PC-9 (cell line): ENCODE measurements around the gene HTT. TPM values are rescaled to one million over a fixed set of nuclear protein-coding genes. Genes with fewer than 3 reads are reported as not detected.

Experiments
- BruUV-seq: library from RNA; stranded (reverse); fragments of 400-500 nt; replicated peaks from 2 replicates; lab custom pipeline; 2021; lab: Mats Ljungman, UMichigan
- CTCF ChIA-PET: fragments of 300-600 bp; sonication (Branson Sonifier 250); formaldehyde crosslinking; loops from one replicate; lab custom pipeline; 2022; ENCODE audit warnings: antibody characterized with exemption; lab: Charles Lee
- POLR2A ChIA-PET: fragments of 300-600 bp; sonication (Branson Sonifier 250); formaldehyde crosslinking; loops from one replicate; lab custom pipeline; 2022; ENCODE audit warnings: antibody characterized with exemption; ENCODE audit not compliant: unreplicated experiment; lab: Charles Lee
- DNase-seq, 2 experiments: peaks; one replicate each; pipeline versions ENCODE4 v3.0.0 to v3.0.0-alpha.2; 2015 to 2022; ENCODE audit warnings: mixed read lengths in 1 of 2
- H2AFZ ChIP-seq: fragments of 200-600 bp; sonication (generic); 2 replicates; pipeline ENCODE4 v1.8.1; 2017; ENCODE audit warnings: antibody characterized with exemption
- H3F3A ChIP-seq: fragments of 200-600 bp; sonication (generic); 2 replicates; pipeline ENCODE4 v1.8.1; 2017; ENCODE audit warnings: antibody characterized with exemption, mild to moderate bottlenecking, low read depth; ENCODE audit not compliant: insufficient read depth
- H3K27ac ChIP-seq: fragments of 200-600 bp; sonication (generic); 2 replicates; pipeline ENCODE4 v1.6.1; 2016; ENCODE audit warnings: mixed run types
- H3K27me3 ChIP-seq: fragments of 200-600 bp; sonication (generic); 2 replicates; pipeline ENCODE4 v1.6.1; 2016; ENCODE audit warnings: low read depth, mixed run types; ENCODE audit not compliant: insufficient read depth
- H3K36me3 ChIP-seq: fragments of 200-600 bp; sonication (generic); 2 replicates; pipeline ENCODE4 v1.6.1; 2016; ENCODE audit warnings: low read depth, mixed run types
- H3K4me1 ChIP-seq: fragments of 200-600 bp; sonication (generic); replicated peaks from 2 replicates; pipeline ENCODE4 v1.6.1; 2016; ENCODE audit warnings: mixed run types; ENCODE audit not compliant: insufficient read depth
- H3K4me2 ChIP-seq: fragments of 200-600 bp; sonication (generic); 2 replicates; pipeline ENCODE4 v1.6.1; 2017; ENCODE audit warnings: mixed run types
- H3K4me3 ChIP-seq: fragments of 200-600 bp; sonication (generic); 2 replicates; pipeline ENCODE4 v1.6.1; 2016; ENCODE audit warnings: mixed run types
- H3K79me2 ChIP-seq: fragments of 200-600 bp; sonication (generic); 2 replicates; pipeline ENCODE4 v1.6.1; 2017; ENCODE audit warnings: low read depth, mixed run types
- H3K9me2 ChIP-seq: fragments of 200-600 bp; sonication (generic); 2 replicates; pipeline ENCODE4 v1.8.1; 2017; ENCODE audit warnings: mild to moderate bottlenecking; ENCODE audit not compliant: insufficient read depth
- H3K9me3 ChIP-seq: fragments of 200-600 bp; sonication (generic); 2 replicates; pipeline ENCODE4 v1.8.1; 2016; ENCODE audit warnings: low read depth; ENCODE audit not compliant: insufficient read depth
- H4K20me1 ChIP-seq: fragments of 200-600 bp; sonication (generic); 2 replicates; pipeline ENCODE4 v1.8.1; 2017; ENCODE audit not compliant: insufficient read depth
- EZH2 ChIP-seq: fragments of 200-600 bp; sonication (generic); IDR thresholded peaks from 2 replicates; pipeline ENCODE4 v1.8.0; 2017; ENCODE audit warnings: antibody characterized with exemption, low read depth
- intact Hi-C: fragments of 100-400 bp; cut with micrococcal nuclease; formaldehyde crosslinking; loops from one replicate; pipeline ENCODE4 v1.10.0; 2022; ENCODE audit not compliant: unreplicated experiment
- total RNA-seq: library from RNA; stranded (reverse); gene quantifications from 2 replicates; pipeline ENCODE4 v1.2.3, GENCODE V29; 2021
- TF ChIP-seq, protein P1 (sequence below): fragments of 200-600 bp; sonication (generic); conservative IDR thresholded peaks from 2 replicates; pipeline ENCODE4 v1.6.1; 2017; ENCODE audit warnings: mixed run types, antibody characterized with exemption, mild to moderate bottlenecking, moderate library complexity

Gene HTT
- total RNA-seq, 1 experiment from 2014 or later = 81.7 TPM

GRCh38 chr4:3253808-3254207 lies 179.3 kb downstream of the HTT start:
- intact Hi-C loops = no loop called here
- BruUV-seq = no TSS peak
- POLR2A ChIA-PET = no interaction called here
- no peaks in the 10 kb centered on the region for H3K79me2 ChIP-seq
- H3K4me1 ChIP-seq = peaks cover 25% of the 10 kb centered on the region
- no peak overlapping the region for H3K4me3 ChIP-seq
- H4K20me1 ChIP-seq = no peaks in the 10 kb centered on the region
- H3K4me2 ChIP-seq = no peak overlapping the region
- H3K27me3 ChIP-seq = no peaks in the 10 kb centered on the region
- H3K27ac ChIP-seq = no peak overlapping the region
- no peaks in the 10 kb centered on the region for H3K9me3 ChIP-seq
- H3K9me2 ChIP-seq = no peaks in the 10 kb centered on the region
- no peak overlapping the region for H2AFZ ChIP-seq
- CTCF ChIA-PET = no interaction called here
- TF ChIP-seq, protein P1, sequence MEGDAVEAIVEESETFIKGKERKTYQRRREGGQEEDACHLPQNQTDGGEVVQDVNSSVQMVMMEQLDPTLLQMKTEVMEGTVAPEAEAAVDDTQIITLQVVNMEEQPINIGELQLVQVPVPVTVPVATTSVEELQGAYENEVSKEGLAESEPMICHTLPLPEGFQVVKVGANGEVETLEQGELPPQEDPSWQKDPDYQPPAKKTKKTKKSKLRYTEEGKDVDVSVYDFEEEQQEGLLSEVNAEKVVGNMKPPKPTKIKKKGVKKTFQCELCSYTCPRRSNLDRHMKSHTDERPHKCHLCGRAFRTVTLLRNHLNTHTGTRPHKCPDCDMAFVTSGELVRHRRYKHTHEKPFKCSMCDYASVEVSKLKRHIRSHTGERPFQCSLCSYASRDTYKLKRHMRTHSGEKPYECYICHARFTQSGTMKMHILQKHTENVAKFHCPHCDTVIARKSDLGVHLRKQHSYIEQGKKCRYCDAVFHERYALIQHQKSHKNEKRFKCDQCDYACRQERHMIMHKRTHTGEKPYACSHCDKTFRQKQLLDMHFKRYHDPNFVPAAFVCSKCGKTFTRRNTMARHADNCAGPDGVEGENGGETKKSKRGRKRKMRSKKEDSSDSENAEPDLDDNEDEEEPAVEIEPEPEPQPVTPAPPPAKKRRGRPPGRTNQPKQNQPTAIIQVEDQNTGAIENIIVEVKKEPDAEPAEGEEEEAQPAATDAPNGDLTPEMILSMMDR = no peak
- no peak for TF ChIP-seq EZH2
- H3K36me3 ChIP-seq = no peaks in the 10 kb centered on the region
- DNase-seq = no peak
- H3F3A ChIP-seq = peaks cover 17% of the 10 kb centered on the region; the same call in 1 of the 2 replicates

GRCh38 chr4:3254302-3255131 lies 180.0 kb downstream of the HTT start:
- no peak for DNase-seq
- Histone ChIP-seq H3K36me3 (no peaks in the 10 kb centered on the region), H4K20me1 (no peaks in the 10 kb centered on the region), H3F3A (peaks cover 17% of the 10 kb centered on the region; the same call in 1 of the 2 replicates), H3K27me3 (no peaks in the 10 kb centered on the region), H3K9me2 (no peaks in the 10 kb centered on the region), H2AFZ (no peak overlapping the region), H3K4me1 (peaks cover 25% of the 10 kb centered on the region), H3K4me3 (no peak overlapping the region), H3K4me2 (no peak overlapping the region), H3K27ac (no peak overlapping the region), H3K79me2 (no peaks in the 10 kb centered on the region), H3K9me3 (no peaks in the 10 kb centered on the region)
- intact Hi-C loops = loop anchor here (5.0 kb wide), 1 partner anchor 278 kb away; the partner anchor contains the start of gene LRPAP1
- no TSS peak for BruUV-seq
- CTCF ChIA-PET = no interaction called here
- POLR2A ChIA-PET = no interaction called here
- TF ChIP-seq, protein P1 = no peak
- TF ChIP-seq EZH2 = no peak

DNA sequence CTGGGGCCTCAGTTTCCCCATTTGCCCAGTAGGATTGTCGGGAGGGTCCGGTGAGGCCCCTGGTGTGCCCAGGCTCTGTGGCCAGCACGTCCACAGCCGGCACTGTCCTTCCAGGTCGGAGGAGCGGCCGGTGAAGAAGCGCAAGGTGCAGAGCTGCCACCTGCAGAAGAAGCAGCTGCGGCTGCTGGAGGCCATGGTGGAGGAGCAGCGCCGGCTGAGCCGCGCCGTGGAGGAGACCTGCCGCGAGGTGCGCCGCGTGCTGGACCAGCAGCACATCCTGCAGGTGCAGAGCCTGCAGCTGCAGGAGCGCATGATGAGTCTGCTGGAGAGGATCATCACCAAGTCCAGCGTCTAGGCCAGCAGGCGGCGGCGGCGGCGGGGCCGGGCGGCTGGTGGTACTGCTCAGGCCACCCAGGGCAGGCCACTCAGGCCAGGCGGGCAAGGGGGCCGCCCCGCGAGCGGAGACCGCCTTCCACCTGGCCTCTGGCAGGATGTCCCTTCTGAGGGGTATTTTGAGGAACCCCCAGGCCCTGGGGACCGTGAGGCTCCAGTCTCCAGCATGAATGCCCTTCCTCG lies 181.2 kb downstream of the HTT start:
- BruUV-seq = no TSS peak
- Histone ChIP-seq H3K79me2 (no peaks in the 10 kb centered on the region), H3K9me2 (no peaks in the 10 kb centered on the region), H4K20me1 (no peaks in the 10 kb centered on the region), H3K4me2 (no peak overlapping the region), H2AFZ (no peak overlapping the region), H3K4me3 (no peak overlapping the region), H3K9me3 (no peaks in the 10 kb centered on the region), H3K36me3 (no peaks in the 10 kb centered on the region), H3K27ac (no peak overlapping the region), H3K4me1 (peaks cover 25% of the 10 kb centered on the region), H3K27me3 (no peaks in the 10 kb centered on the region), H3F3A (peaks cover 17% of the 10 kb centered on the region; the same call in 1 of the 2 replicates)
- ChIA-PET CTCF (no interaction called here), POLR2A (no interaction called here)
- intact Hi-C loops = loop anchor here (5.0 kb wide), 1 partner anchor 277 kb away; the partner anchor contains the start of gene LRPAP1
- TF ChIP-seq EZH2 = no peak
- TF ChIP-seq, protein P1 = no peak
- no peak for DNase-seq
